Astrocyte of the cerebellum (primary cell): ENCODE results near the gene CASKIN2.

Experiments
- DNase-seq: peaks from one replicate; pipeline ENCODE4 v3.0.0-alpha.2; 2011; ENCODE audit warnings: low read depth
- H3K4me3 ChIP-seq: 2 replicates; pipeline ENCODE4 v1.5.1; 2011; ENCODE audit warnings: mild to moderate bottlenecking, low read depth, low read length, moderate library complexity
- CTCF ChIP-seq: IDR thresholded peaks from 2 replicates; pipeline ENCODE4 v1.5.1; 2012; ENCODE audit warnings: low read length, low read depth, moderate library complexity, mild to moderate bottlenecking; ENCODE audit errors: missing control alignments
- in situ Hi-C: cut with HindIII; loops from 2 replicates; pipeline ENCODE4 v1.10.0; 2017; ENCODE audit warnings: low sequenced_read_pairs

Gene CASKIN2

GRCh38 chr17:75559958-75560533 is 44.7 kb upstream of the CASKIN2 start:
- in situ Hi-C loops = no loop called here
- DNase-seq = no peak
- no peak overlapping the region for H3K4me3 ChIP-seq
- TF ChIP-seq CTCF = no peak

GRCh38 chr17:75558666-75559530 is 43.6 kb upstream of the CASKIN2 start:
- no peak for DNase-seq
- no peak for TF ChIP-seq CTCF
- no peak overlapping the region for H3K4me3 ChIP-seq
- in situ Hi-C loops = no loop called here

DNA sequence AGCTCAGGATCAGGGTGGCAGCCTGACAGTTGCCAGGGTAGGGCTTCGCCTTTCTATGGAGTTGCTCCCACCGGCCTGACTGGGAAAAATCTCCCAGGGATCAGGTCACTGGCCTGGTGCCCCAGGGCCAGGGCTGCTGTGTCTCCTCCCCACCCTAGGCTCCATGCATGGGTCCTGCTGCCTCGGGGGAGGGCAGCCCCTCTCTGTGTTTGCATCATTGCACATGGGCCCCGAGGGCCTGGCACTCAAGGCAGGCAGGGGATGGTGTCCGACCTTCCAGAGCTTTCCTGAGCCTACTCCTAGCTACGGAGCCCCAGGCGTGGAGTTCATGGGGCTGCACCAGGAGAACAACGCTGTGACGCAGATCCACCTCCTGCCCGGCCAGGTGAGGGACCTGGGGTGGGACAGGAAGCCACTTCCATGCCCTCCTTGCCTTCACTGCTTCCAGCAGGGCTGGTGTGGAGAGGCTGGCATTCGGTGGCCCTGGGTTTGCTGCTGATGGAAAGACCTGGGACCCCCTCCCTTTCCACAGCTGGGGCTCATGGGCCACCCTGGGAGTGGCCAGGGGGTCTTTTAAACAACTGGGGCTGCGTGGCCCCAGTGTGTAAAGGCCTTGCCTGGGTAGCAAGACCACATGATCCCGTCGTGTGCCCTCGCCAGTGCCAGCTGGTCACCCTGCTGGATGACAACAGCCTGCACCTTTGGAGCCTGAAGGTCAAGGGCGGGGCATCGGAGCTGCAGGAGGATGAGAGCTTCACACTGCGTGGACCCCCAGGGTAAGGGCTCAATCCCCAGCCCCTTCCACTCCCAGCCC is 42.7 kb upstream of the CASKIN2 start:
- in situ Hi-C loops = no loop called here
- H3K4me3 ChIP-seq = no peak overlapping the region
- DNase-seq = no peak
- TF ChIP-seq CTCF = no peak

DNA sequence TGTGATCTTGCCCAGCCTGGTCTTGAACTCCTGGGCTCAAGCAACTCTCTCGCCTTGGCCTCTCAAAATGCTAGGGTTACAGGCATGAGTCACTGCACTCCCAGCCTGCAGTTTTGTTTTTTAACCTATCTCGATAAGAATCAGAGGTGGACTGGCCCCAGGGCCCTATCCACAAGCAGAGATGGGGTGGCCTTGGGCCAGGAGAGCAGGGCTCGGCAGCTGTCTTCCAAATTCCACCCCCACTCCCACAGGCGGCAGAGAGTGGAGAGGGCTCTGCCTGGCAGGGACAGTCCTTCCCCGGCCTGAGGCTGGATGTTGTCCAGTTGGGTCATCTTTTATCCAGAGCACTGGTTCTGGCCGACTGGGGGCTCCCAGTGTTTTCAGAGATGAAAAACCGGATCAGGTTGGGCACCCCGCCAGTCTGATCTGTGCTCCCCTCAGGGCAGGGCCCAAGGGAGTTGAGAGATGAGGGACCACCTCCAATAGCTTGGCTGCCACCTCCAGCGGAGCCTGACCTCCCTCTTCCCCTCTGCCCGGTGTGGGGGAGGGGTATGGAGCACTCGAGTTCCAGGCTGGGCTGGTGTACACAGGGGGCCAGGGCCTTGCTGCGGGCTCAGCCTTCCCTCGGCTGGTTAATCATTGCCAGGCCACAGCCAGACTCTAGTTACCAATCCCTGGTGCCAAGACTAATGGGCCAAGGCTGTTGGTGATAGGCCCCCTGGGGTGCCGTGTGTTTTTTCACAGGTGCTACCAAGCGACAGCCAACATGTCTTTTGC is 41.9 kb upstream of the CASKIN2 start:
- DNase-seq = no peak
- no peak overlapping the region for H3K4me3 ChIP-seq
- TF ChIP-seq CTCF = no peak
- in situ Hi-C loops = no loop called here

- in situ Hi-C loops = no loop called here
- no peak for TF ChIP-seq CTCF
- no peak for DNase-seq
- no peak overlapping the region for H3K4me3 ChIP-seq
These were observed 40.4 kb upstream of the CASKIN2 start for GRCh38 chr17:75555679-75556153.
